GM11168 (cell line): ENCODE results near the gene CHD1L.

ENCODE experiments used
- in situ Hi-C: fragments of 300-500 bp; cut with MboI; formaldehyde crosslinking; loops from one replicate; pipeline ENCODE4 v1.12.0; 2022; ENCODE audit warnings: low sequenced_read_pairs; ENCODE audit not compliant: unreplicated experiment

Gene CHD1L

DNA sequence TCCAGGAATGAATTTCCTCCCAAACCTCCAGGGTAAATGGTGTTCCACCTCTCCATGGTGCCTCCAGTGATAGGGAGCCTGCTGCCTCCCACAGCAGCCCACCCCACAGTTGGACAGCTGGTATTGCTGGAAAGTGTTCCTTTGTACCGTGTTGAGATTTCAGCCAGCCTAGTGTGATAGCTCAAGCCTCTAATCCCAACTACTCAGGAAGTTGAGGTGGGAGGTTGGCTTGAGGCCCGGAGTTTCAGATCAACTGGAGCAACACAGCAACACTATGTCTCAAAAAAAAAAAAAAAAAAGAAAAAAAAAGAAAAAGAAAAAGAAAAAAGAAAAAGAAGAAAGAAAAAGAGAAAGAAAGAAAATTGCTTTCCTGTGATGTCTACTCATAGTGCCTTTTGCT is 96.1 kb downstream of the CHD1L start:
- in situ Hi-C loops = no loop called here

DNA sequence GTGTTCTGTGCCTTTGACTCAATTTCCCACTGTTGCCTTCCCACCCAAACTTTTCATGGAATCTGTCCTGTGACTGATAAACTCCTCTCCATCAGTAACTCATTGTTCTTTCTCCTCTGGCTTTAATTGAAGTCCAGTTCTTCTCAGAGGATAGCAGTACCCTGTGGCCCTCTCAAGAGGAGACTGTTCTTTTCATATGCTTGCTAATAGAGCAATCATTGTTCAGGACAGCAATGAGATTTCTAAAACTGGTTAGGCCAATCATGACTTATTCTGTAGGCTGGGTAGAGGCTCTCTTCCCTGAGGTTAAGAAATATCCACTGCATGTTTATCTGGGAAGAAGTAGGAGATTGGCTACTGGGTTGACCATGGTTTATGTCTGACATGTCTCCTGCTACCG is 98.8 kb downstream of the CHD1L start:
- in situ Hi-C loops = no loop called here
